Stimulated activated naive CD8-positive, alpha-beta T cell treated with anti-CD3 and anti-CD28 coated beads, Interleukin-15, Interleukin-2, amounts not matched to agents 100 U/mL and 50 U/mL, for 24 hours (primary cell): ENCODE results near the gene KLRC1.
"Not testable (repeated sequence)": the region's sequence is repeated elsewhere in the genome, so short reads cannot be mapped to it uniquely, and the experiment has no call there.

Experiments
- ATAC-seq: fragments of 150-1000 bp; cut with Tn5 transposase; one replicate; pipeline ENCODE4 v1.10.0; 2021
- DNase-seq: peaks from one replicate; pipeline ENCODE4 v3.0.0; 2021

KLRC1 gene

DNA sequence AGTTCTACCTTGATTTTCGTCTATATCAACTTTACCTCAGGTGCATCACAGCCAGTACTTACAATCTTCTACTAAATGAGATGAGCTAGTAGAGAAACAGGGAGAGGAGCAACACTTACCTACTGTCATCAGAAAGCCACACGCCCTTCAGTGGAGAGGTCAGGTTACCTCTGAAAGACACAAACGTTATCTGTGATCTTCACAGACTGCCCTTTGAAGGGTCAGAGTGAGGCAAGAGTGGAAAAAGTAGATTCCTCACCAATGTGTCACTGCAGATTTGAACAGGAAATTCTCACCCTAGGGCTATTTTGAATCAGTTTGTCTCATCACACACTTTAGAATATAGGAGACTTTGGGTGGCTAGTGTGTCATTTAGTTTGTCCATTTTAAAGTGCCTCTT, 31.0 kb downstream of the KLRC1 start:
- peak; percentile 99 for ATAC-seq
- DNase-seq = not testable (repeated sequence)

DNA sequence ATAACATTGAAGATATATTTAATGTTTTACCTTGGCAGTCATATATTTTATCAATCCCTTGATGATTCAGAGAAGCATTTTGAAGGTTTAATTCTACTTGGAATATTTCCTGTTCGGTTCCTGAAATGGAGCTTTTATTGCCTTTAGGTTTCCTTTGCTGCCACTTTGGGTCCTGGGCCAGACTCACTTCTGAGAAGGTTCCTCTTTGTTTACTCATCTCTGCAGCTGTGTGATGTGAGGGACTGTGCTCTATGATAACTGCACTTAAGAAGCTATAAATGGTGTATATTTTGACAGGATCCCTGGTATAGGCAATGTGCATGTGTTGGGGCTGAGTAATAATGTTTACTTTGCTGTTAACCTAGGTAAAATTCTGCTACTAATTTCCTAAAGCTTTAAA, 32.8 kb downstream of the KLRC1 start, which contains the start of gene KLRC3:
Gene KLRC3 (minus strand): TSS at position 262 of the 400 bp plus-strand sequence. CDS start 45 bp downstream, at position 217.
- DNase-seq, ATAC-seq: not testable (repeated sequence)

- DNase-seq (no peak), ATAC-seq (peak; percentile 82)
Measured at GRCh38 chr12:10409392-10409791, 43.8 kb downstream of the KLRC1 start, which contains the start of gene KLRC4. TSS of gene KLRC4 (minus strand) at chr12:10409757. CDS start at chr12:10409575, 182 bp downstream.

DNA sequence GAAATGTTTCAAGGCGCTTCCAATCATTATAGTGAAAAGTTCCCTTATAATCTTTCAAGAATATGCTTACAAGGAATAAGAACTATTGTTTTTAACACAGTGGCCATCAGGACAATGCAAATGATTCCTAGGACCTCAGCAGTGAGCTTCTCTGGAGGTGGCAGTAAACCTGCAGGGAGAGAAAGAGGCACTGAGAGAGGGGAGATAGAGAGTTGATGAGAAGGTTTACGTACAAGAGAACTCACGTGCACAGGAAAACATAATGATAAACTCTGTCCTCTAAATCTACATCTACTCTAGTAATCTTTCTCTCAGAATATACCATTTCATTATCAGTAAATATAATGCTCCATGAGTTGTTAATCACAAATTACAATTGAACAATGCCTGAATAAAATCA, 44.3 kb downstream of the KLRC1 start:
- DNase-seq (no peak), ATAC-seq (no peak)

- ATAC-seq (no peak), DNase-seq (peak; percentile 30)
Measured at GRCh38 chr12:10406725-10407124, 46.5 kb downstream of the KLRC1 start.

DNA sequence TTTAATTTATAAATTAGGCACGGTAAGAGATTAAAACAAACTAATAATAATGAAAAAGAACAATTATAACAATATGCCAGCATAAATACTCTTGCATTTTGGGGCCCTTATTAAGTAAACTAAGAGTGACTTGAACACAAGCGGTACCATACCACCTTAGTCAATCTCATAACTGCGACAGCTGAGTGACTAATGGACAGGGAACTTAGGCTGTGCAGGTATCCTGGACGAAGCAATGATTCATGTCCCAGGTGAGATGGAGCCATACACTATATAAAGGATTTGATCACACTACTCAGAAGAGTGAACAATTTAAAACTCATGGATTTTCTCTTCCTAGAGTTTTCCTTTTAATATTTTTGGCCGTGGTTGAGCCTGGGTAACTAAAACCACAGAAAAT, 47.9 kb downstream of the KLRC1 start:
- DNase-seq = no peak
- peak; percentile 69 for ATAC-seq

DNA sequence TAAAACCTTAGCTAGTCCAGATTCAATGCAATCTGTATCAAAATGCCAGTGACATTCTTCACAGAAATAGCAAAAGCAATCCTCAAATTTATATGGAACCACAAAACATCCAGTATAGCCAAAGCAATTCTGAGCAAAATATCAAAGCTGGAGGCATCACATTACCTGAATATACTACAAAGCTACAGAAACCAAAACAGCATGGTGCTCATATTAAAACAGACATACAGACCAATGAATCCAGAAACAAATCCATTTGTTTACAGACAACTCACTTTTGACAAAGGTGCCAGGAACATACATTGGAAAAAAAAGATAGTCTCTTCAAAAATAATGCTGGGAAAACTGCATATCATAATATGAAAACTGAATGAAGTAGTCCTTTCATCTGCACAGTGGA, 48.4 kb downstream of the KLRC1 start:
- DNase-seq (no peak), ATAC-seq (no peak)

DNA sequence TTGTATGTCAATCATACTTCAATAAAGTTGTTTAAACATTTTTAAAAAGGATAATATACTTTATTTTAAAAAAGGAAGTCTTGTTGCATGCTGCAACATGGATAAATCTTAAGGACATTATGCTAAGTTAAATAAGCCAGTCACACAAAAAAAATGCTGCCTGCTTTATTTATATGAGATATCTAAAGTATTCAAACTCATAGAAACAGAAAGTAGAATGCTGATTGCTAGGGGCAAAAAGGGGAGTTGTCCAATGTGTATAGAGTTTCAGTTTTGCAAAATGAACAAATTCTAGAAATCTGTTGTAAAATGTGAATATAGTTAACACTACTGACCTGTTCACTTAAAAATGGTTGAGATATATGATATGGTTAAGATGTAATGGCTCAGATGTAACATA, 52.3 kb downstream of the KLRC1 start:
- no peak for DNase-seq
- no peak for ATAC-seq

DNA sequence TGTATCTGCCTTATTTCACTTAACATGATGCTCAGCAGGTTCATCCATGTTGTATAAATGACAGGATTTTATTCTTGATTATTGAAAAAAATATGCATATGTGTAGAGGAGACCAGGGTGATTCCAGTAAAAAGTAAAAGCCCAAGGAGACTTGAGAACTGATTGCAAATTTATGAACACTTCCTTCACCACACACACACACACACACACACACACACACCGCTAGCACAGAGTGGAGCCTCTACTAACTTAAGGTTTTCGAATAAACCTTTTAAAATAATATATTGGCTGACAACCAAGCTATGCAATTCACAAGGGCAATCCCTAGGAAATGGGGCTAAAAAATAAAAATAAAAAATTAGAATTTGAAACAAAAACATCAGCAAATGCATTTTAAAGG, 55.0 kb downstream of the KLRC1 start:
- DNase-seq (no peak), ATAC-seq (no peak)

- DNase-seq (peak; percentile 42), ATAC-seq (peak; percentile 66)
Measured at GRCh38 chr12:10397296-10397695, 55.9 kb downstream of the KLRC1 start.

DNA sequence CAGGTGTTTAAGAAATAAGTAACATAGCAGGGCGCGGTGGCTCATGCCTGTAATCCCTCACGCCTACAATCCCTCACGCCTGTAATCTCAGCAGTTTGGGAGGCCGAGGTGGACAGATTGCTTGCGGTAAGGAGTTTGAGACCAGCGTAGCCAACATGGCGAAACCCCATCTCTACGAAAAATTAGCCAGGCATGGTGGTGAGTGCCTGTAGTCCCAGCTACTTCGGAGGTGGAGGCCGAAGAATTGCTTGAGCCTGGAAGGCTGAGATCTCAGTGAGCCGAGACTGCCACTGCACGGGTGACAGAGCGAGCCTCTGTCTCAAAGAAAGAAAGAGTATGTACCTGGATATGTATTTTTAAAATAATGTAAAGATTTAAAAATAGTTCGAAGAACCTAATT, 57.0 kb downstream of the KLRC1 start:
- ATAC-seq, DNase-seq: not testable (repeated sequence)
